Vagina (tissue), 2 donors: Measurements from ENCODE around the gene OR5K2.

Experiments used
- POLR2A ChIP-seq, 2 donors: fragments of 450-650 bp; IDR thresholded peaks; one replicate each; pipeline ENCODE4 v1.6.1; 2017; ENCODE audit warnings: antibody characterized with exemption in 2 of 2, mild to moderate bottlenecking in 2 of 2, moderate library complexity in 2 of 2
- TF ChIP-seq, protein P1 (sequence below), 3 experiments: fragments of 450-650 bp in 2 of 3; fragments of 200-600 bp in 1 of 3; sonication (generic) in 1 of 3; IDR thresholded peaks; one replicate each; pipeline ENCODE4 v1.5.1; 2017 to 2019; ENCODE audit warnings: antibody characterized with exemption in 3 of 3, mild to moderate bottlenecking in 2 of 3, moderate library complexity in 2 of 3

DNA sequence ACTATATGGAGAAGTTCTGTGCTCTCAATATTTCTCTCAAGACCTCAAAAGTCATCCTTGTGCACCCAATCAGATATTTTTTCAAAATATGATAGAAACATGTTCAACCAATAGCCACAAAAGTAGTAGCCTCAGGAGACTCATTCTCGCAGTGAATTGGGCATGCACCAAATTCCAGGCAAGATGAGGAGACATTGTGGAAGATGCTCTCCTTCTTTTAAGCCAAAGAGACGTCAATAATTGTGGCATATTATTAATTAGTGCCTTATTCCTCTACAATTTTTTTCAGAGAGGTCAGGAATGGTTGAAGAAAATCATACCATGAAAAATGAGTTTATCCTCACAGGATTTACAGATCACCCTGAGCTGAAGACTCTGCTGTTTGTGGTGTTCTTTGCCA lies at the start of gene OR5K2:
- TF ChIP-seq, protein P1, sequence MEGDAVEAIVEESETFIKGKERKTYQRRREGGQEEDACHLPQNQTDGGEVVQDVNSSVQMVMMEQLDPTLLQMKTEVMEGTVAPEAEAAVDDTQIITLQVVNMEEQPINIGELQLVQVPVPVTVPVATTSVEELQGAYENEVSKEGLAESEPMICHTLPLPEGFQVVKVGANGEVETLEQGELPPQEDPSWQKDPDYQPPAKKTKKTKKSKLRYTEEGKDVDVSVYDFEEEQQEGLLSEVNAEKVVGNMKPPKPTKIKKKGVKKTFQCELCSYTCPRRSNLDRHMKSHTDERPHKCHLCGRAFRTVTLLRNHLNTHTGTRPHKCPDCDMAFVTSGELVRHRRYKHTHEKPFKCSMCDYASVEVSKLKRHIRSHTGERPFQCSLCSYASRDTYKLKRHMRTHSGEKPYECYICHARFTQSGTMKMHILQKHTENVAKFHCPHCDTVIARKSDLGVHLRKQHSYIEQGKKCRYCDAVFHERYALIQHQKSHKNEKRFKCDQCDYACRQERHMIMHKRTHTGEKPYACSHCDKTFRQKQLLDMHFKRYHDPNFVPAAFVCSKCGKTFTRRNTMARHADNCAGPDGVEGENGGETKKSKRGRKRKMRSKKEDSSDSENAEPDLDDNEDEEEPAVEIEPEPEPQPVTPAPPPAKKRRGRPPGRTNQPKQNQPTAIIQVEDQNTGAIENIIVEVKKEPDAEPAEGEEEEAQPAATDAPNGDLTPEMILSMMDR (IDR thresholded peaks at IDR 0.05) = no peak
- TF ChIP-seq POLR2A (IDR thresholded peaks at IDR 0.05) = no peak
